NCI-H226 (cell line): ENCODE measurements around the gene ZNF14.
"Not testable (repeated sequence)": the region's sequence is repeated elsewhere in the genome, so short reads cannot be mapped to it uniquely, and the experiment has no call there.

ENCODE experiments used
- DNase-seq: peaks from one replicate; pipeline ENCODE4 v3.0.0-alpha.2; 2015

Gene ZNF14

GRCh38 chr19:19732579-19733501 is at the start of gene ZNF14:
Gene ZNF14, minus strand, starts transcription at chr19:19733112. Its CDS starts 154 bp downstream, at chr19:19732958.
- peak; percentile 86 for DNase-seq

- not testable (repeated sequence) for DNase-seq
Measured at GRCh38 chr19:19781791-19782190, 48.9 kb upstream of the ZNF14 start.

GRCh38 chr19:19778666-19779065 is 45.8 kb upstream of the ZNF14 start:
- peak; percentile 23 for DNase-seq

- DNase-seq, result no peak
Measured at GRCh38 chr19:19777692-19778091, 44.8 kb upstream of the ZNF14 start.

GRCh38 chr19:19776206-19777008 is 43.5 kb upstream of the ZNF14 start:
- peak; percentile 96 for DNase-seq

GRCh38 chr19:19775891-19776205 is 42.9 kb upstream of the ZNF14 start:
- no peak for DNase-seq

- no peak for DNase-seq
Measured at GRCh38 chr19:19774354-19775033, 41.6 kb upstream of the ZNF14 start.

- DNase-seq, result not testable (repeated sequence)
Measured at GRCh38 chr19:19771963-19772362, 39.1 kb upstream of the ZNF14 start.

GRCh38 chr19:19769971-19770370 is 37.1 kb upstream of the ZNF14 start:
- not testable (repeated sequence) for DNase-seq

- no peak for DNase-seq
Measured at GRCh38 chr19:19758164-19758563, 25.3 kb upstream of the ZNF14 start.

GRCh38 chr19:19752760-19753403 is 20.0 kb upstream of the ZNF14 start:
- DNase-seq, result no peak

- DNase-seq, result no peak
Measured at GRCh38 chr19:19751846-19752245, 18.9 kb upstream of the ZNF14 start.

GRCh38 chr19:19750842-19751790 is 18.2 kb upstream of the ZNF14 start:
- DNase-seq, result no peak

GRCh38 chr19:19749908-19750841 is 17.3 kb upstream of the ZNF14 start:
- DNase-seq, result no peak

- no peak for DNase-seq
Measured at GRCh38 chr19:19749117-19749907, 16.4 kb upstream of the ZNF14 start.

GRCh38 chr19:19748249-19748938 is 15.5 kb upstream of the ZNF14 start:
- no peak for DNase-seq

- no peak for DNase-seq
Measured at GRCh38 chr19:19747357-19748220, 14.7 kb upstream of the ZNF14 start.
